NOMO-1 treated with DMSO at 0.1 percent for 48 hours (cell line): ENCODE data around the gene GPALPP1.
"Not testable (repeated sequence)": the region's sequence is repeated elsewhere in the genome, so short reads cannot be mapped to it uniquely, and the experiment has no call there.

Source experiments
- DNase-seq: peaks from one replicate; lab custom pipeline; 2025; ENCODE audit not compliant: unreplicated experiment; lab: John Stamatoyannopoulos, UW

Gene GPALPP1

GRCh38 chr13:45004096-45004495 is 14.8 kb downstream of the GPALPP1 start:
- no peak for DNase-seq

- DNase-seq, result no peak
Observed at GRCh38 chr13:45007225-45007624, 17.9 kb downstream of the GPALPP1 start.

GRCh38 chr13:45007823-45008222 is 18.5 kb downstream of the GPALPP1 start:
- DNase-seq, result no peak

GRCh38 chr13:45011198-45011597 is 21.9 kb downstream of the GPALPP1 start:
- no peak for DNase-seq

GRCh38 chr13:45015300-45015699 is 26.0 kb downstream of the GPALPP1 start:
- DNase-seq, result no peak

GRCh38 chr13:45016792-45017425 is 27.6 kb downstream of the GPALPP1 start:
- no peak for DNase-seq

- not testable (repeated sequence) for DNase-seq
Observed at GRCh38 chr13:45019981-45020380, 30.6 kb downstream of the GPALPP1 start.

GRCh38 chr13:45021250-45021649 is 31.9 kb downstream of the GPALPP1 start:
- no peak for DNase-seq

GRCh38 chr13:45024847-45025246 is 35.5 kb downstream of the GPALPP1 start:
- DNase-seq, result no peak

- no peak for DNase-seq
Observed at GRCh38 chr13:45034342-45034741, 45.0 kb downstream of the GPALPP1 start.

- no peak for DNase-seq
Observed at GRCh38 chr13:45036206-45036605, 46.9 kb downstream of the GPALPP1 start.

GRCh38 chr13:45040173-45040572 is 50.8 kb downstream of the GPALPP1 start:
- DNase-seq, result no peak

GRCh38 chr13:45040622-45041021 is 51.3 kb downstream of the GPALPP1 start:
- DNase-seq, result no peak

GRCh38 chr13:45042539-45042938 is 53.2 kb downstream of the GPALPP1 start:
- no peak for DNase-seq

GRCh38 chr13:45046445-45046844 is 57.1 kb downstream of the GPALPP1 start:
- no peak for DNase-seq

GRCh38 chr13:45047394-45048310 is 58.3 kb downstream of the GPALPP1 start:
- DNase-seq, result peak; percentile 70

- DNase-seq, result peak; percentile 31
Observed at GRCh38 chr13:45048890-45049407, 59.6 kb downstream of the GPALPP1 start.

GRCh38 chr13:45049478-45049877 is 60.1 kb downstream of the GPALPP1 start:
- no peak for DNase-seq

GRCh38 chr13:45051315-45051714 is 62.0 kb downstream of the GPALPP1 start:
- DNase-seq, result no peak

- DNase-seq, result peak; percentile 90
Observed at GRCh38 chr13:45055198-45055901, 66.0 kb downstream of the GPALPP1 start.

GRCh38 chr13:45055902-45056648 is 66.7 kb downstream of the GPALPP1 start:
- no peak for DNase-seq
